WTC11 (cell line): ENCODE data around the gene POP5. TPM values are rescaled to one million over a fixed set of nuclear protein-coding genes. Genes with fewer than 3 reads are reported as not detected.
A peak's percentile ranks its signal among the peaks of the same experiment; 100 is the strongest.
"Not testable (repeated sequence)": the region's sequence is repeated elsewhere in the genome, so short reads cannot be mapped to it uniquely, and the experiment has no call there.

Experiments used
- ATAC-seq: fragments of 200-7000 bp; cut with Tn5 transposase; 2 replicates; pipeline ENCODE4 v1.10.0; 2021; ENCODE audit warnings: mild to moderate bottlenecking, moderate library complexity
- CTCF ChIA-PET: fragments of 300-600 bp; sonication (Branson Sonifier 250); formaldehyde crosslinking; loops from one replicate; lab custom pipeline; 2021; ENCODE audit warnings: antibody characterized with exemption; lab: Charles Lee
- POLR2A ChIA-PET: fragments of 350-600 bp; sonication (Branson Sonifier 250); formaldehyde crosslinking; loops from one replicate; lab custom pipeline; 2021; ENCODE audit warnings: antibody characterized with exemption; lab: Charles Lee
- DNase-seq: peaks from one replicate; pipeline ENCODE4 v3.0.0; 2021; ENCODE audit warnings: low spot score
- H3K27ac Mint-ChIP-seq: 2 replicates; pipeline ENCODE4 v1.8.0; 2021; ENCODE audit warnings: mixed read lengths
- H3K27me3 Mint-ChIP-seq: 2 replicates; pipeline ENCODE4 v1.8.0; 2021; ENCODE audit warnings: low read depth, mild to moderate bottlenecking, moderate library complexity, mixed read lengths
- H3K36me3 Mint-ChIP-seq: 2 replicates; pipeline ENCODE4 v1.8.0; 2021; ENCODE audit warnings: mixed read lengths
- H3K4me1 Mint-ChIP-seq: 2 replicates; pipeline ENCODE4 v1.8.0; 2022; ENCODE audit warnings: mixed read lengths
- H3K4me3 Mint-ChIP-seq: 2 replicates; pipeline ENCODE4 v1.8.0; 2021; ENCODE audit warnings: mild to moderate bottlenecking, moderate library complexity, mixed read lengths
- H3K9me3 Mint-ChIP-seq: 2 replicates; pipeline ENCODE4 v1.8.0; 2021; ENCODE audit warnings: mixed read lengths
- EMX1 ChIP-seq: fragments of 250-450 bp; sonication (Bioruptor Pico); IDR thresholded peaks from 2 replicates; pipeline ENCODE4 v1.8.0; 2021; ENCODE audit warnings: mild to moderate bottlenecking
- ETV6 ChIP-seq: sonication (generic); formaldehyde crosslinking; IDR thresholded peaks from 2 replicates; pipeline ENCODE4 v1.8.1; 2022; ENCODE audit warnings: mild to moderate bottlenecking, missing genetic modification reagents
- GRHL2 ChIP-seq: fragments of 250-450 bp; sonication (Bioruptor Pico); IDR thresholded peaks from 2 replicates; pipeline ENCODE4 v1.8.0; 2022; ENCODE audit warnings: mild to moderate bottlenecking, moderate library complexity; ENCODE audit not compliant: insufficient replicate concordance, severe bottlenecking
- MXD4 ChIP-seq: fragments of 250-450 bp; sonication (Bioruptor Pico); IDR thresholded peaks from 2 replicates; pipeline ENCODE4 v1.8.0; 2021; ENCODE audit warnings: mild to moderate bottlenecking, moderate library complexity, borderline replicate concordance
- NFYB ChIP-seq: sonication (generic); formaldehyde crosslinking; conservative IDR thresholded peaks from 2 replicates; pipeline ENCODE4 v1.8.0; 2022; ENCODE audit warnings: low read depth, missing genetic modification reagents
- NR2C2 ChIP-seq: sonication (generic); formaldehyde crosslinking; IDR thresholded peaks from 2 replicates; pipeline ENCODE4 v1.8.0; 2022; ENCODE audit warnings: mild to moderate bottlenecking, missing genetic modification reagents
- OVOL2 ChIP-seq: fragments of 250-450 bp; sonication (Bioruptor Pico); IDR thresholded peaks from 2 replicates; pipeline ENCODE4 v1.9.0; 2021; ENCODE audit warnings: mild to moderate bottlenecking, borderline replicate concordance
- RELA ChIP-seq: sonication (generic); formaldehyde crosslinking; IDR thresholded peaks from 2 replicates; pipeline ENCODE4 v1.8.1; 2022; ENCODE audit warnings: missing genetic modification reagents, mild to moderate bottlenecking, borderline replicate concordance
- RORB ChIP-seq: fragments of 250-450 bp; sonication (Bioruptor Pico); IDR thresholded peaks from 2 replicates; pipeline ENCODE4 v1.9.0; 2021; ENCODE audit warnings: mild to moderate bottlenecking
- SP1 ChIP-seq: sonication (generic); formaldehyde crosslinking; conservative IDR thresholded peaks from 2 replicates; pipeline ENCODE4 v1.8.1; 2022; ENCODE audit warnings: missing genetic modification reagents
- TEAD4 ChIP-seq: sonication (generic); formaldehyde crosslinking; IDR thresholded peaks from 2 replicates; pipeline ENCODE4 v1.8.0; 2022; ENCODE audit warnings: mild to moderate bottlenecking, missing genetic modification reagents
- ZNF121 ChIP-seq: sonication (generic); formaldehyde crosslinking; IDR thresholded peaks from 2 replicates; pipeline ENCODE4 v1.8.0; 2023; ENCODE audit warnings: missing genetic modification reagents
- ZNF232 ChIP-seq: sonication (generic); formaldehyde crosslinking; IDR thresholded peaks from 2 replicates; pipeline ENCODE4 v1.8.0; 2022; ENCODE audit warnings: mild to moderate bottlenecking, missing genetic modification reagents
- ZNF396 ChIP-seq: fragments of 250-450 bp; sonication (Bioruptor Pico); IDR thresholded peaks from 2 replicates; pipeline ENCODE4 v1.8.0; 2021; ENCODE audit warnings: mild to moderate bottlenecking, moderate library complexity, borderline replicate concordance
- ZNF416 ChIP-seq: fragments of 250-450 bp; sonication (Bioruptor Pico); IDR thresholded peaks from 2 replicates; pipeline ENCODE4 v1.9.0; 2021; ENCODE audit warnings: mild to moderate bottlenecking, inconsistent platforms
- total RNA-seq: library from RNA; stranded (reverse); gene quantifications from 3 replicates; pipeline ENCODE4 v1.2.3, GENCODE V29; 2021
- TF ChIP-seq, protein P1 (sequence below): sonication (generic); formaldehyde crosslinking; conservative IDR thresholded peaks from 2 replicates; pipeline ENCODE4 v1.8.1; 2023; ENCODE audit warnings: mild to moderate bottlenecking, low read depth, missing genetic modification reagents, moderate library complexity
- TF ChIP-seq, protein P2 (sequence below): sonication (generic); formaldehyde crosslinking; IDR thresholded peaks from 2 replicates; pipeline ENCODE4 v1.8.1; 2023; ENCODE audit warnings: mild to moderate bottlenecking, missing genetic modification reagents, moderate library complexity
- TF ChIP-seq, protein P3 (sequence below): sonication (generic); formaldehyde crosslinking; IDR thresholded peaks from 2 replicates; pipeline ENCODE4 v1.8.1; 2023; ENCODE audit warnings: mild to moderate bottlenecking, missing genetic modification reagents
- TF ChIP-seq, protein P4 (sequence below): sonication (generic); formaldehyde crosslinking; IDR thresholded peaks from 2 replicates; pipeline ENCODE4 v1.8.1; 2023; ENCODE audit warnings: mild to moderate bottlenecking, missing genetic modification reagents, moderate library complexity
- TF ChIP-seq, protein P5 (sequence below): fragments of 250-450 bp; sonication (Bioruptor Pico); IDR thresholded peaks from 2 replicates; pipeline ENCODE4 v1.9.0; 2021; ENCODE audit warnings: mild to moderate bottlenecking, borderline replicate concordance
- TF ChIP-seq, protein P6 (sequence below): fragments of 250-450 bp; sonication (Bioruptor Pico); IDR thresholded peaks from 2 replicates; pipeline ENCODE4 v1.8.0; 2021; ENCODE audit warnings: mild to moderate bottlenecking

Gene POP5
- total RNA-seq, 1 experiment from 2014 or later = 54.7 TPM

DNA sequence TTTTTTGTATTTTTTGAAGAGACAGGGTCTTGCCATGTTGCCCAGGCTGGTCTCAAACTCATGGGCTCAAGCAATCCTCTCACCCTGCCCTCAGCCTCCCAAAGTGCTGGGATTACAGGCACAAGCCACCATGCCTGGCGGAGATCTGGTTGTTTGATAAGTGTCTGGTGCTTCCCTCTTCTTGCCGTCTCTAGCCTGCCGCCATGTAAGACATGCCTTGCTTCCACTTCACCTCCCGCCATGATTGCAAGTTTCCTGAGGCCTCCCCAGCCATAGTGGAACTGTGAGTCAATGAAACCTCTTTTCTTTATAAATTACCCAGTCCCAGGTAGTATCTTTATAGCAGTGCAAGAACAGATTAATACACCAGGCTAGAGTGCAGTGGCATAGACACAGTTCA is 36.6 kb upstream of the POP5 start:
- POLR2A ChIA-PET, H3K27me3 Mint-ChIP-seq, DNase-seq, H3K36me3 Mint-ChIP-seq, CTCF ChIA-PET, H3K27ac Mint-ChIP-seq, H3K4me3 Mint-ChIP-seq, H3K9me3 Mint-ChIP-seq, ATAC-seq: not testable (repeated sequence)
- peaks cover 13% of the 10 kb centered on the region for H3K4me1 Mint-ChIP-seq
- TF ChIP-seq ZNF121 = 0 out of 2 replicates have a peak, but pooled peaks have one; percentile 15

DNA sequence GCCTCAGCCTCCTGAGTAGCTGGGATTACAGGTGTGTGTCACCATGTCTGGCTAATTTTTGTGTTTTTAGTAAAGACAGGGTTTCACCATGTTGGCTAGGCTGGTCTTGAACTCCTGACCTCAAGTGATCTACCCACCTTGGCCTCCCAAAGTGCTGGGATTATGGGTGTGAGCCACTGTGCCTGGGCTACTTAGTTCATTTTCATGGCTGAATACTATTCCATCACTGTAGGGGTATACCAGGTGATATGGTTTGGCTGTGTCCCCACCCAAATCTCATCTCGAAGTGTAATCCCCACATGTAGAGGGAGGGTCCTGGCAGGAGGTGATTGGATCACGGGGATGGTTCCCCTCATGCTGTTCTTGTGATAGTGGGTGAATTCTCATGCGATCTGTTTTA is 36.0 kb upstream of the POP5 start:
- POLR2A ChIA-PET, H3K27me3 Mint-ChIP-seq, H3K9me3 Mint-ChIP-seq, H3K36me3 Mint-ChIP-seq, CTCF ChIA-PET, H3K27ac Mint-ChIP-seq, H3K4me3 Mint-ChIP-seq, ATAC-seq, DNase-seq: not testable (repeated sequence)
- peaks cover 13% of the 10 kb centered on the region for H3K4me1 Mint-ChIP-seq

DNA sequence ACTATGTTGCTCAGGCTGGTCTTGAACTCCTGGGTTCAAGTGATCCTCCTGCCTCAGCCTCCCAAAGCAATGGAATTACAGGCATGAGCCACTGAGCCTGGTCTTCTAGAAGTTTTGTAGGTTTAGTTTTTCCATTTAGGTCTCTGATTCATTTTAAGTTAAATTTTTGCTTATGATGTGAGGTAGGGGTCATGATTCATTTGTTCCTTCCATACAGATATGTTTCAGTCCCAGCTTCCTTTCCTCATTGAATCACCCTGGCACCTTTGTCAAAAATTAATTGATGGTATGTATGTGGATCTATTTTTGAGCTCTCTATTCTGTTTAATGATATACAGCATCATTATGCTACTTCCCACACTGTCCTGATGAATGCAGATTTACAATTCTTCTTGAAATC is 33.6 kb upstream of the POP5 start:
- ATAC-seq = no peak
- Mint-ChIP-seq H3K4me1 (peaks cover 10% of the 10 kb centered on the region), H3K9me3 (peaks cover 4% of the 10 kb centered on the region; the same call in 1 of the 2 replicates), H3K27me3 (peaks cover 2% of the 10 kb centered on the region; the same call in 1 of the 2 replicates), H3K4me3 (no peak overlapping the region), H3K27ac (no peak overlapping the region), H3K36me3 (no peaks in the 10 kb centered on the region)
- ChIA-PET POLR2A (no interaction called here), CTCF (interaction anchor here (1.1 kb wide), 1 partner anchor 35 kb away, joined by 3 read pairs; no protein-coding TSS in a partner anchor)
- no peak for TF ChIP-seq ETV6 (CRISPR knock-in tag)
- TF ChIP-seq OVOL2 (CRISPR knock-in tag) = no peak
- TF ChIP-seq MXD4 (CRISPR knock-in tag) = no peak
- TF ChIP-seq, protein P1, sequence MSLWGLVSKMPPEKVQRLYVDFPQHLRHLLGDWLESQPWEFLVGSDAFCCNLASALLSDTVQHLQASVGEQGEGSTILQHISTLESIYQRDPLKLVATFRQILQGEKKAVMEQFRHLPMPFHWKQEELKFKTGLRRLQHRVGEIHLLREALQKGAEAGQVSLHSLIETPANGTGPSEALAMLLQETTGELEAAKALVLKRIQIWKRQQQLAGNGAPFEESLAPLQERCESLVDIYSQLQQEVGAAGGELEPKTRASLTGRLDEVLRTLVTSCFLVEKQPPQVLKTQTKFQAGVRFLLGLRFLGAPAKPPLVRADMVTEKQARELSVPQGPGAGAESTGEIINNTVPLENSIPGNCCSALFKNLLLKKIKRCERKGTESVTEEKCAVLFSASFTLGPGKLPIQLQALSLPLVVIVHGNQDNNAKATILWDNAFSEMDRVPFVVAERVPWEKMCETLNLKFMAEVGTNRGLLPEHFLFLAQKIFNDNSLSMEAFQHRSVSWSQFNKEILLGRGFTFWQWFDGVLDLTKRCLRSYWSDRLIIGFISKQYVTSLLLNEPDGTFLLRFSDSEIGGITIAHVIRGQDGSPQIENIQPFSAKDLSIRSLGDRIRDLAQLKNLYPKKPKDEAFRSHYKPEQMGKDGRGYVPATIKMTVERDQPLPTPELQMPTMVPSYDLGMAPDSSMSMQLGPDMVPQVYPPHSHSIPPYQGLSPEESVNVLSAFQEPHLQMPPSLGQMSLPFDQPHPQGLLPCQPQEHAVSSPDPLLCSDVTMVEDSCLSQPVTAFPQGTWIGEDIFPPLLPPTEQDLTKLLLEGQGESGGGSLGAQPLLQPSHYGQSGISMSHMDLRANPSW (CRISPR knock-in tag) = no peak
- no peak for TF ChIP-seq GRHL2 (CRISPR knock-in tag)
- no peak for TF ChIP-seq ZNF232
- TF ChIP-seq, protein P2, sequence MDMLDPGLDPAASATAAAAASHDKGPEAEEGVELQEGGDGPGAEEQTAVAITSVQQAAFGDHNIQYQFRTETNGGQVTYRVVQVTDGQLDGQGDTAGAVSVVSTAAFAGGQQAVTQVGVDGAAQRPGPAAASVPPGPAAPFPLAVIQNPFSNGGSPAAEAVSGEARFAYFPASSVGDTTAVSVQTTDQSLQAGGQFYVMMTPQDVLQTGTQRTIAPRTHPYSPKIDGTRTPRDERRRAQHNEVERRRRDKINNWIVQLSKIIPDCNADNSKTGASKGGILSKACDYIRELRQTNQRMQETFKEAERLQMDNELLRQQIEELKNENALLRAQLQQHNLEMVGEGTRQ (CRISPR knock-in tag) = no peak
- TF ChIP-seq ZNF396 (CRISPR knock-in tag) = no peak
- TF ChIP-seq, protein P3, sequence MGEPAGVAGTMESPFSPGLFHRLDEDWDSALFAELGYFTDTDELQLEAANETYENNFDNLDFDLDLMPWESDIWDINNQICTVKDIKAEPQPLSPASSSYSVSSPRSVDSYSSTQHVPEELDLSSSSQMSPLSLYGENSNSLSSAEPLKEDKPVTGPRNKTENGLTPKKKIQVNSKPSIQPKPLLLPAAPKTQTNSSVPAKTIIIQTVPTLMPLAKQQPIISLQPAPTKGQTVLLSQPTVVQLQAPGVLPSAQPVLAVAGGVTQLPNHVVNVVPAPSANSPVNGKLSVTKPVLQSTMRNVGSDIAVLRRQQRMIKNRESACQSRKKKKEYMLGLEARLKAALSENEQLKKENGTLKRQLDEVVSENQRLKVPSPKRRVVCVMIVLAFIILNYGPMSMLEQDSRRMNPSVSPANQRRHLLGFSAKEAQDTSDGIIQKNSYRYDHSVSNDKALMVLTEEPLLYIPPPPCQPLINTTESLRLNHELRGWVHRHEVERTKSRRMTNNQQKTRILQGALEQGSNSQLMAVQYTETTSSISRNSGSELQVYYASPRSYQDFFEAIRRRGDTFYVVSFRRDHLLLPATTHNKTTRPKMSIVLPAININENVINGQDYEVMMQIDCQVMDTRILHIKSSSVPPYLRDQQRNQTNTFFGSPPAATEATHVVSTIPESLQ (CRISPR knock-in tag) = no peak
- no peak for TF ChIP-seq ZNF416 (CRISPR knock-in tag)
- TF ChIP-seq RORB = no peak
- TF ChIP-seq NFYB = no peak
- no peak for TF ChIP-seq NR2C2 (CRISPR knock-in tag)
- TF ChIP-seq, protein P4, sequence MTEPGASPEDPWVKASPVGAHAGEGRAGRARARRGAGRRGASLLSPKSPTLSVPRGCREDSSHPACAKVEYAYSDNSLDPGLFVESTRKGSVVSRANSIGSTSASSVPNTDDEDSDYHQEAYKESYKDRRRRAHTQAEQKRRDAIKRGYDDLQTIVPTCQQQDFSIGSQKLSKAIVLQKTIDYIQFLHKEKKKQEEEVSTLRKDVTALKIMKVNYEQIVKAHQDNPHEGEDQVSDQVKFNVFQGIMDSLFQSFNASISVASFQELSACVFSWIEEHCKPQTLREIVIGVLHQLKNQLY (CRISPR knock-in tag) = no peak
- TF ChIP-seq, protein P5, sequence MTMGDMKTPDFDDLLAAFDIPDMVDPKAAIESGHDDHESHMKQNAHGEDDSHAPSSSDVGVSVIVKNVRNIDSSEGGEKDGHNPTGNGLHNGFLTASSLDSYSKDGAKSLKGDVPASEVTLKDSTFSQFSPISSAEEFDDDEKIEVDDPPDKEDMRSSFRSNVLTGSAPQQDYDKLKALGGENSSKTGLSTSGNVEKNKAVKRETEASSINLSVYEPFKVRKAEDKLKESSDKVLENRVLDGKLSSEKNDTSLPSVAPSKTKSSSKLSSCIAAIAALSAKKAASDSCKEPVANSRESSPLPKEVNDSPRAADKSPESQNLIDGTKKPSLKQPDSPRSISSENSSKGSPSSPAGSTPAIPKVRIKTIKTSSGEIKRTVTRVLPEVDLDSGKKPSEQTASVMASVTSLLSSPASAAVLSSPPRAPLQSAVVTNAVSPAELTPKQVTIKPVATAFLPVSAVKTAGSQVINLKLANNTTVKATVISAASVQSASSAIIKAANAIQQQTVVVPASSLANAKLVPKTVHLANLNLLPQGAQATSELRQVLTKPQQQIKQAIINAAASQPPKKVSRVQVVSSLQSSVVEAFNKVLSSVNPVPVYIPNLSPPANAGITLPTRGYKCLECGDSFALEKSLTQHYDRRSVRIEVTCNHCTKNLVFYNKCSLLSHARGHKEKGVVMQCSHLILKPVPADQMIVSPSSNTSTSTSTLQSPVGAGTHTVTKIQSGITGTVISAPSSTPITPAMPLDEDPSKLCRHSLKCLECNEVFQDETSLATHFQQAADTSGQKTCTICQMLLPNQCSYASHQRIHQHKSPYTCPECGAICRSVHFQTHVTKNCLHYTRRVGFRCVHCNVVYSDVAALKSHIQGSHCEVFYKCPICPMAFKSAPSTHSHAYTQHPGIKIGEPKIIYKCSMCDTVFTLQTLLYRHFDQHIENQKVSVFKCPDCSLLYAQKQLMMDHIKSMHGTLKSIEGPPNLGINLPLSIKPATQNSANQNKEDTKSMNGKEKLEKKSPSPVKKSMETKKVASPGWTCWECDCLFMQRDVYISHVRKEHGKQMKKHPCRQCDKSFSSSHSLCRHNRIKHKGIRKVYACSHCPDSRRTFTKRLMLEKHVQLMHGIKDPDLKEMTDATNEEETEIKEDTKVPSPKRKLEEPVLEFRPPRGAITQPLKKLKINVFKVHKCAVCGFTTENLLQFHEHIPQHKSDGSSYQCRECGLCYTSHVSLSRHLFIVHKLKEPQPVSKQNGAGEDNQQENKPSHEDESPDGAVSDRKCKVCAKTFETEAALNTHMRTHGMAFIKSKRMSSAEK (CRISPR knock-in tag) = no peak
- no peak for TF ChIP-seq SP1
- no peak for TF ChIP-seq EMX1 (CRISPR knock-in tag)
- TF ChIP-seq, protein P6, sequence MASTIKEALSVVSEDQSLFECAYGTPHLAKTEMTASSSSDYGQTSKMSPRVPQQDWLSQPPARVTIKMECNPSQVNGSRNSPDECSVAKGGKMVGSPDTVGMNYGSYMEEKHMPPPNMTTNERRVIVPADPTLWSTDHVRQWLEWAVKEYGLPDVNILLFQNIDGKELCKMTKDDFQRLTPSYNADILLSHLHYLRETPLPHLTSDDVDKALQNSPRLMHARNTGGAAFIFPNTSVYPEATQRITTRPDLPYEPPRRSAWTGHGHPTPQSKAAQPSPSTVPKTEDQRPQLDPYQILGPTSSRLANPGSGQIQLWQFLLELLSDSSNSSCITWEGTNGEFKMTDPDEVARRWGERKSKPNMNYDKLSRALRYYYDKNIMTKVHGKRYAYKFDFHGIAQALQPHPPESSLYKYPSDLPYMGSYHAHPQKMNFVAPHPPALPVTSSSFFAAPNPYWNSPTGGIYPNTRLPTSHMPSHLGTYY = no peak
- no peak for TF ChIP-seq RELA (CRISPR knock-in tag)
- no peak for TF ChIP-seq TEAD4
- no peak for DNase-seq
